ENCODE results near the gene COL4A2.

Gene COL4A2

DNA sequence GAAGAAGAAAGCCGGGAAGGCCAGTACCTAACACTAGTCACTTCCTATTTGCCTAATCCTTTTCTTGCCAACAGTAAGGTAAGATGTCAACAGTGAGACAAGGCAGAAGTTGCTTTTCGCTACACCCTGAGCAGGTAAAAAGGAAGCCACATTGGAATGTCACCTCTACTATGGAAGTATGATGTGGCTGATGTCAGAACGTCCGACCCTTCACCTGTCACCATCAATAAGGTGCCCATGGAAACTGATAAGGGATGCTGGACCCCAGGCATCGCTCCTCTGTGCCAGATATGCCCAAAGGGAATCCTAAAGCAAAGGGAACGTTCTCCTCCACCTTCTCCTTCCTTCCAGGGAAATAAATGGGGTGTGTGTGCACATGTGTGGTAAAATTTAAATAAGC lies 34.4 kb upstream of the COL4A2 start:
- TF ChIP-seq, protein P1, sequence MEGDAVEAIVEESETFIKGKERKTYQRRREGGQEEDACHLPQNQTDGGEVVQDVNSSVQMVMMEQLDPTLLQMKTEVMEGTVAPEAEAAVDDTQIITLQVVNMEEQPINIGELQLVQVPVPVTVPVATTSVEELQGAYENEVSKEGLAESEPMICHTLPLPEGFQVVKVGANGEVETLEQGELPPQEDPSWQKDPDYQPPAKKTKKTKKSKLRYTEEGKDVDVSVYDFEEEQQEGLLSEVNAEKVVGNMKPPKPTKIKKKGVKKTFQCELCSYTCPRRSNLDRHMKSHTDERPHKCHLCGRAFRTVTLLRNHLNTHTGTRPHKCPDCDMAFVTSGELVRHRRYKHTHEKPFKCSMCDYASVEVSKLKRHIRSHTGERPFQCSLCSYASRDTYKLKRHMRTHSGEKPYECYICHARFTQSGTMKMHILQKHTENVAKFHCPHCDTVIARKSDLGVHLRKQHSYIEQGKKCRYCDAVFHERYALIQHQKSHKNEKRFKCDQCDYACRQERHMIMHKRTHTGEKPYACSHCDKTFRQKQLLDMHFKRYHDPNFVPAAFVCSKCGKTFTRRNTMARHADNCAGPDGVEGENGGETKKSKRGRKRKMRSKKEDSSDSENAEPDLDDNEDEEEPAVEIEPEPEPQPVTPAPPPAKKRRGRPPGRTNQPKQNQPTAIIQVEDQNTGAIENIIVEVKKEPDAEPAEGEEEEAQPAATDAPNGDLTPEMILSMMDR (IDR thresholded peaks at IDR 0.05) = no peak

DNA sequence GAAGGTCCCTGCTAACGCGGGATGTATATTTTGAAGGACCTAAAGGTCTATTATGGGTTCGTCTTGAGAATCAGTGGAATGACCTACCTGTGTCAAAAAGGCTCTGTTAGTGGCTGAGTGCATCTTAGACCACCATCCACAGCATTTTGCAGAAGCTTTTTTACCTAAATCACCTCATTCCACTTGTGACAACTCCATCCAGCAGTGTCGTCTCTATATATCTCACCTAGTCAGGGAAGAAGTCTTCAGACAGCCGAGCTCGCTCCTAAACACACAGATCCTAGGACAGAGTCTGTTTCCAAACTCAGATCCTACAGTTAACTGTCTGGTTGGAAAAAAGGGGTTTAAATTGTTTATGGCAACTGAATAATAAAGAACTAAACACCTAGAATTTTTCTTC lies 33.8 kb upstream of the COL4A2 start:
- TF ChIP-seq, protein P1 (IDR thresholded peaks at IDR 0.05) = no peak

DNA sequence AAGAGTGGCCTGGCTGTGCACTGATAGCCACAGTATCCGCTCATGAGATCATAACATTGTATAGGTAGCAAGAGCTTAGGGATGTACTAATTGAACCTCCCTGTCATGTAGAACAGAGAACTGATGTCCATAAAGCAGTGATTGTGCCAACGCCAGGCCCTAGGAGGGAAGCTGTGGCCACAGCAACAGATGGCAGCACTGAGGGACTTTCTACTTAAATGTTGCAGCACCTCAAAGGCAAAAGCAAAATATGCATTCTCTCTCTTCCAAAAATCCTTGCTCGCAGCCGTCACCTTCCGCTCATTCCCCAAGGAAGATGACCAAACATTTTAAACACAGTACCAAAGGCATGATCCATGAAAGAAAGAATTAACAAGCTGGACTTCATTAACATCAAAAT lies 32.4 kb upstream of the COL4A2 start:
- TF ChIP-seq, protein P1 (IDR thresholded peaks at IDR 0.05) = 0 out of 2 replicates have a peak, but pooled peaks have one; percentile 32

DNA sequence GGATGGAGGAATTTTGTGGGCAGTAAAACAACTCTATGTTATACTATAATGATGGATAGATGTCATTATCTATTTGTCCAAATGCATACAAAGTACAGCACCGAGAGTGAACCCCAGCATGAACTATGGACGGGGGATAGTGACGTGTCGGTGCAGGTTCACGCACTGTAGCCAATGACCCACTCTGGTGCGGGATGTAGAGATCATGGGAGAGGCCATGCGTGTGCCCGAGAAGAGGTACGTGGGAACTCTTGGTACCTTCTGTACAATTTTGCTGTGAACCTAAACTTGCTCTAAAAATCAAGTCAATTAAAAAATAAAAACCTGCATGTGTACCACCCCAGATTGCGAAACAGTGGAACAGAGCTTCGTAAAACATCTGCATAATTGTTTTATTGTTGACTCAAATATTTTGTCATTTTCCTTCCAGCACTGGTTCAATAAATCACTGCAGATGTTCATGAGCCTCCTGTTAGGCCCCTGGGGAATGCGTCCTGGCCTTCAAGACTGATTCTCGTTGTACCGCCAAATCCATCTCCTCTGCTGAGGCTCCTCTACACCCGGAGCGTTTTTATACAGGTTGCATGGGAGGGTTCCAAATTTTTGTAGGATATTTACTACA lies 31.0 kb upstream of the COL4A2 start:
- TF ChIP-seq, protein P1 (IDR thresholded peaks at IDR 0.05) = no peak

DNA sequence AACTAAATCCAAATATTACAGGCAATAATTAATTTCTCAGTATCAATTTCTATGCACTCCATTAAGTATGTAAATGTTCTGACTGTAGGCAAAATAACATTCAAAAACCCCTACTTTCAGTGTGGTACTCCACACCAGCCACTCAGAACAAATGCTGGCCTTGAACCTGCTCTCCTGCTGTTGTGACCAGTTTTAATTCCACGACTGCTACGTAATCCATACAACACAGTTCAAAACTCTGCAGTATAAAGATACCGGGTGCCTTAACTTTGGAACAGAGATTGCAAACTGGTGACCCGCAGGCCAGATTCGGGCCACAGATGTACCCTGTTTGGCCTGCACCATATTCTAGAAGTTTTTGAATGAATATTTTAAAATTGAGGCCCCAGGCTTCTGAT lies 30.5 kb upstream of the COL4A2 start:
- TF ChIP-seq, protein P1 (IDR thresholded peaks at IDR 0.05) = no peak

DNA sequence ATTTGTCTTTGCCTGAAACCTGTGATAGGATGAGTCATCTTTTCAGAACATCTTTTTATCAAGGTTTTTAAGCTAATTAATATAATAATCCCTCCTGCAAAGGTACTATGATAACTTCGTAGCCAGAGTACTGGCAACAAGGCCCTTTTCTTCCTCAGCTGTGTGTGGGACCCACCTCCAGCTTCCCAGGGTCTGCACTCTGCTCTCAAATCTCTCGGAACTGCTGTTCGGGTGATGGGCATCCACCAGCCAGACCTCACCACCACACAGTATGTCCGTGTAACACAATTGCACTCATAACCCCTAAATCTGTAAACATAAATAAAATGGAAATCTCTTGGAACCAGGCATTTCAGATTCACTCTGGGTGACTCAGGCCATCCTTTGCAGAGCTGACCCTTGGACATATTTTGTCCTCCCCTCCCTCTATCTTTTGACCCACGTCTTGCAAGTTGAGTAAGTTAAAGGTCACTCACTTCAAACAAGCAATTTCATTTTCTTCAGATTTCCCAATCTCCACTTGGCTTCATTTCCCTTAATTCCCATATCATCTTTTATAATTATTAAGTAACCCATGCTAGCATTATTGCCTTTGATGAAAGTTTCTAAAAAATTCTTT lies 29.6 kb upstream of the COL4A2 start:
- TF ChIP-seq, protein P1 (IDR thresholded peaks at IDR 0.05) = no peak

DNA sequence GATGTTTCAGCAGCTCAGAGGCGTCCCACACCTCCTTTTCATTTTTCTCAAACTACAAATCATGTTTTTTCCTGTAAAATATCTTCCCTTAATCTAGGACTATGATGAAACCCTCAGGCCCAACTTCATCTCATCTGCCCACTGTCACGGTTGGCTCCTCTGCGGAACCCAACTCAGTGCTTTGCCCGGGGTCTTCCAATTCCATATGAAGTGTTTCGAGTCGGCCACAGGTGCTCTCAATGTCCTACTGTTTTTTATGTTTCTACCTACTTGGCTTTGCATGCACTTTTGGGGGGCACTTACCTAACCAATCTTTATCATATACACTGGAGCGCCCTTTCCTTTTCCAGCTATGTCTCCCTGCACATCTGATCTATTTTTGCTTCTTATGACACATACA lies 28.2 kb upstream of the COL4A2 start:
- TF ChIP-seq, protein P1 (IDR thresholded peaks at IDR 0.05) = no peak
